T-helper 17 cell (primary cell): ENCODE measurements around the gene ALDH4A1. TPM values are rescaled to one million over a fixed set of nuclear protein-coding genes. Genes with fewer than 3 reads are reported as not detected.
A peak's percentile ranks its signal among the peaks of the same experiment; 100 is the strongest.

Experiments
- ATAC-seq: fragments of 150-1000 bp; cut with Tn5 transposase; 2 replicates; pipeline ENCODE4 v1.10.0; 2021; ENCODE audit warnings: mild to moderate bottlenecking, moderate library complexity
- DNase-seq, 3 donors: peaks; one replicate each; pipeline versions ENCODE4 v3.0.0 to v3.0.0-alpha.2; 2020 to 2021
- H3K9me3 ChIP-seq: one replicate; pipeline ENCODE4 v1.7.0; 2013; ENCODE audit warnings: low read length, mild to moderate bottlenecking; ENCODE audit not compliant: control insufficient read depth, poor library complexity, severe bottlenecking
- H3K27ac Mint-ChIP-seq: one replicate; pipeline ENCODE4 v1.8.0; 2022; ENCODE audit warnings: mild to moderate bottlenecking, moderate library complexity, mixed read lengths
- H3K27me3 Mint-ChIP-seq: one replicate; pipeline ENCODE4 v1.8.0; 2022; ENCODE audit warnings: mixed read lengths
- H3K36me3 Mint-ChIP-seq: one replicate; pipeline ENCODE4 v1.8.0; 2022; ENCODE audit warnings: low read depth, mixed read lengths
- H3K4me1 Mint-ChIP-seq: one replicate; pipeline ENCODE4 v1.8.0; 2022; ENCODE audit warnings: mild to moderate bottlenecking, mixed read lengths
- H3K4me3 Mint-ChIP-seq: one replicate; pipeline ENCODE4 v1.8.0; 2022; ENCODE audit warnings: mild to moderate bottlenecking, moderate library complexity, mixed read lengths
- total RNA-seq, 4 donors: library from RNA in 2 of 4; stranded (reverse) in 2 of 4; gene quantifications; one replicate each; pipeline ENCODE4 v1.2.3 and lab custom pipeline; 2022 to 2026

The ALDH4A1 gene
- total RNA-seq, 2 donors from 2014 or later = 1.1 to 1.2 TPM

- no peaks in the 10 kb centered on the region for H3K9me3 ChIP-seq
- no peak for ATAC-seq
- Mint-ChIP-seq H3K4me1 (peaks cover 22% of the 10 kb centered on the region), H3K27me3 (no peaks in the 10 kb centered on the region), H3K27ac (peak overlapping the region; percentile 79), H3K4me3 (peak overlapping the region; percentile 58), H3K36me3 (peaks cover 6% of the 10 kb centered on the region)
- DNase-seq = no peak
Observed at GRCh38 chr1:18908911-18909771, 6.8 kb upstream of the ALDH4A1 start.

- Mint-ChIP-seq H3K27ac (peak overlapping the region; percentile 79), H3K27me3 (no peaks in the 10 kb centered on the region), H3K36me3 (peaks cover 6% of the 10 kb centered on the region), H3K4me3 (peak overlapping the region; percentile 58), H3K4me1 (peaks cover 25% of the 10 kb centered on the region)
- ATAC-seq (no peak), DNase-seq (no peak)
- H3K9me3 ChIP-seq = no peaks in the 10 kb centered on the region
Observed at GRCh38 chr1:18907917-18908845, 5.8 kb upstream of the ALDH4A1 start.

DNA sequence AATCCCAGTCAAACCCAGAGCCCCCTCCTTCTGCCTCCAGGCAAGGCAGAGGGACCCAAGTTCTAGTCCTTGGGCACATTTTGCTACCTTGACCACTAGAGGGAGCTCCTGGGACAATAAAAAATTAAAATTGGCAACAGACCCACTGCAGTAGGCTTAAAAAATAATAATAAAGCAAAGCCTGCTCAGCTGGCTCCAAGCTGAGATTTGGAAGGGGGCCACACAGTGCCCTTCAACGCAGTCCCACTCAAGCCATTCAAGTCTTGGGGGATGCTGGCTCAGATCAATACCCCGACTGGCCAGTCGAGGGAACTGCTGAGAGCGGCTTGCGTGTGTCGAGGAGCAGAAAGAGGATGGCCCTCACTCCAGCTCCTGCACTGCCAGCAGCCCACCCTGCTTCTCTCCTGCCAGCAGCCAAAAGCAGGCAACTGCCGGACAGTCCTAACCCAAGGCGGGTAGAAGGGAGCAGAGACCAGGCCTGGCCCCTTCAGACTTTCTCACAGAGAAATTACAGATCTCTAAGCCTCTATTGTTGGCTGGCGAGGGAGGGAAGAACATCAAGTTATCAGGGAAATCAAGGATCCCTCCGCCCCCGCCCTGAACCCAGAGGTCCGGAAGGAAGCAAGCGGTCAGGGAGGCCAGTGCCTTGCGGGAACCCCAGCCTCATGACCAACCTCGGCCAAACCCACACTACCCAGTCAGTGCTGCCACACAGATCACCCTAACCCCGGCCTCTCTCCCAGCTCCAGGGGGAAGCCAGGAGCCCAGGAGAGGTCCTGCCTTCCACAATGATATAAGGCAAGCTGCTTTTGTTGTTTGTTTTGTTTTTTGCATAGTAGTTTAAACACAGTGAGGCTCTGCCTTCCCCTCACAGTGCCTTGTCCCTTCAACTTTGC is 4.9 kb upstream of the ALDH4A1 start:
- no peaks in the 10 kb centered on the region for H3K27me3 Mint-ChIP-seq
- ATAC-seq (no peak), DNase-seq (peak in 2 of 3 donors; percentile 27 to 58)
- H3K27ac Mint-ChIP-seq = peak overlapping the region; percentile 79
- H3K9me3 ChIP-seq = no peaks in the 10 kb centered on the region
- no peak overlapping the region for H3K4me3 Mint-ChIP-seq
- H3K36me3 Mint-ChIP-seq = peaks cover 6% of the 10 kb centered on the region
- H3K4me1 Mint-ChIP-seq = peaks cover 24% of the 10 kb centered on the region

DNA sequence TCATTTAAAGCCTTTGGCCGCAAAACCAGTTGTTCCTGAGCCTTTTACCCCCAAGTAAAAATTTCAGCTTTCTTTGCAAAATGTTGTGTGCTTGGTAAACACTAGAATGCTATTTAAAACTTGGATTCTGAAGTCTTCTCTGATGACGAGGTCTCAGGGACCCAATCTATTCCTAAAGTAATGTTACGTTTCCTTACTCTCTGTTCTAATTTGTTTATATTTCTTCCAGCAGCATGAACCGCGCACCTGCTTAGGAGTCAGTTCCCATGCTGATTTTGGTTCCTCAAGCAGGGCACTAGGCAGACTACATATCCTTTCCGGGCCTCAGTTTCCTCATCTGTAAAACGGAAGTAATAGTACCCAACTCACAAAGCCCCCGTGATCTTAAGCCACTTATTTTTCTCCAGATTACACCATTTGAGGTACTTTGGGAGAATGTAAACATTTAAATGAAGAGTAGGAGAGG is 969 bp upstream of the ALDH4A1 start:
- DNase-seq = no peak

DNA sequence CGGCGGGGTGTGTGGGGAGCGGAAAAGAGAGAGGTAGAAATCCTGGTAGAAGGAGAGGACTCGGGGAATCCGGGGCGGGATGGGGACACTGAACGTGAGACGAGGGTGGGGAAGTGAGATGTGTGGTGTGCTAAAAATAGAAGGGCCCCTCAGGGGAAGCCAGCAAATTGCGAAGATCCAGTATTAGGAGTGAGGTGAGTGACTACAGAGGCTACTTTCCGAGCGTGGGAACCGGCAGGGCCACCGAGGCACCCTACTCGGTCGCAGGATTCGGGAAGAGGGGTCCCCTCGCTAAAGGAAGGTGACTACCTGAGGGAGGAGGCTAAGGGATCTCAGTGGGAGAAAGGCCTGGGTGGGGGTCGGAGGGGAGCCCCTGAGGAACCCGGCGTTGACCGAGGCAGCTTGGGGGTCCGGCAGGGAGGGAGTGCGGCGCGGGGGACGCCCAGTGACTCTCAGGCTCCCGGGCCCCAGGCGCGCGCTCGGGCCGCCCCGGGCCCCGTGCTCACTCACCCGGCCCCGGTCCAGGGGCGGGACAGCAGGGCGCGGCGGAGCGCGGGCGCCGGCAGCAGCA is 318 bp downstream of the ALDH4A1 start:
- H3K4me1 Mint-ChIP-seq = peaks cover 19% of the 10 kb centered on the region
- no peaks in the 10 kb centered on the region for H3K27me3 Mint-ChIP-seq
- peak overlapping the region; percentile 95 for H3K4me3 Mint-ChIP-seq
- ATAC-seq (no peak), DNase-seq (no peak)
- no peaks in the 10 kb centered on the region for H3K9me3 ChIP-seq
- H3K27ac Mint-ChIP-seq = peak overlapping the region; percentile 89
- no peaks in the 10 kb centered on the region for H3K36me3 Mint-ChIP-seq

More for the DNA sequence above, 969 bp upstream of the ALDH4A1 start:
- no peak for ATAC-seq
- peak overlapping the region; percentile 89 for H3K27ac Mint-ChIP-seq
- peaks cover 22% of the 10 kb centered on the region for H3K4me1 Mint-ChIP-seq
- no peaks in the 10 kb centered on the region for H3K27me3 Mint-ChIP-seq
- H3K36me3 Mint-ChIP-seq = no peaks in the 10 kb centered on the region
- H3K9me3 ChIP-seq = no peaks in the 10 kb centered on the region
- peak overlapping the region; percentile 95 for H3K4me3 Mint-ChIP-seq

DNA sequence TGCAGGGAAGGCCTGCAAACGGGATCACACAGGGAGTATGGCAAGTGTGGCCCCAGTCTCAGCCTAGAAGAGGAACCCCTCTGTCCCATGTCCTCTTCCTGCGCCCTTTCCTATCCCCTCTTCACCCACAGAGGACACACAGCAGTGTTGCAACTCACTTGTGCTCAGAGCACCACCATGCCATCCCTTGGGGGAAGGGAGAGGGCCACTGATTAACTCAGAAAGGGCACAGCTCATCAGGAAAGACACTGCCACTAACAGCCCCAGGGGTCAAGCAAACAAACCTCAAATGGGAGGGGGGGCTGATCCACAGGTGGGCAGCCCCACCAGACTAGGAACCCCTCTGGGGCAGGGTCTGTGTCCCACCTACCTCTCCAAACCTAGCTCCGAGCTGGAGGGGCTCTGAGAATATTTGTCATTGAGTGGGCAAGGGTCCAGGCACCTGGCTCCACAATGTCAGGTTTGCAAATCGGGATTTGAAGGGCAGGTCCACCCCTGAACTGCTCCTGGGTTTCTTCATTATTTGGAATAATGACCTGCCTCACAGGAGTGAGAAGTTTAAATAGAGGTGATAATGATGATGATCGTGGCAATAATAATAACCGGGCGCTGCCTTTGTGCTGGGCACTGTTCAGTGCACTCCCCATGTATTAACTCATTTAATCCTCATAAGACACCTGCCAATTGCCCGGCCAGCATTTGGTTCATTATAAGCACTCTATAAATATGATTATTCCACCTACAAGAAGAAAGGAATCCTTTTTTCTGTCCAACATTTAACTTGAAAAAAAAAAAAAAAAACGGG is 1.0 kb downstream of the ALDH4A1 start:
- H3K4me3 Mint-ChIP-seq = peak overlapping the region; percentile 95
- H3K36me3 Mint-ChIP-seq = no peaks in the 10 kb centered on the region
- H3K27ac Mint-ChIP-seq = peak overlapping the region; percentile 89
- H3K9me3 ChIP-seq = no peaks in the 10 kb centered on the region
- H3K27me3 Mint-ChIP-seq = no peaks in the 10 kb centered on the region
- DNase-seq (no peak), ATAC-seq (no peak)
- H3K4me1 Mint-ChIP-seq = peaks cover 19% of the 10 kb centered on the region

- Mint-ChIP-seq H3K4me1 (peaks cover 19% of the 10 kb centered on the region), H3K27me3 (no peaks in the 10 kb centered on the region), H3K27ac (no peak overlapping the region), H3K36me3 (no peaks in the 10 kb centered on the region), H3K4me3 (no peak overlapping the region)
- DNase-seq (no peak), ATAC-seq (no peak)
- H3K9me3 ChIP-seq = no peaks in the 10 kb centered on the region
Observed at GRCh38 chr1:18900303-18900841, 2.0 kb downstream of the ALDH4A1 start.

DNA sequence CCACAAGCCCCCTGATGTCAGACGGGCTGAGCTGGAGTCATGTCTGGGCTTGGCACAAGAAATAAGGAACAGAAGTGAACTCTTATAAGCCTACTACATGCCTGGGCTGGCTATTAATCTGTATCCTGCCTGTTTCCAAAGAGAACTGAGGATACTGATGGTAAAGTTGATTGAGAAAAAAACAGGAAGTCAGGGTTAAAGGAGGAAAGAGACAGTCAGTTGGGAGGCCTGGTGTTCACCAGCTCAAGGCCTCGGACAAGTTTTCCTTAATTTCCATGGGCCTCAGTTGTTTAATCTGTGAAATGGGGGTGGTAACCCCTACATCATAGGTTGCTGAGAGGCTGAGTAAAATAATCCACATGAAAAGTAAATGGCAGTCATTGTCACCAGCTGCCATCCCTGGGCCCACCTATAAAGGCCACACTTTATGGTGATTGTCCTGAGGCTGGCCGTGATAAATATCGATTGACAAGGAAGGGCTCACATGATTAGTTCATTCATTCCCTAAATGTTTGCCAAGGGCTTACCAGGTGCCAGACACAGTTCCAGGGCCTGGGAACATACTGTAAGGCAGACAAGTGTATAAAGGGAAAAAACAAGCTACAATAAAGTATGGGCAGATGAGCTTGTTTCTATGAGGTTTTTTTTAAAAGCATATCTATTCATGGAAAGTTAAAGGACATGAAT is 2.8 kb downstream of the ALDH4A1 start:
- no peaks in the 10 kb centered on the region for H3K36me3 Mint-ChIP-seq
- H3K4me1 Mint-ChIP-seq = peaks cover 19% of the 10 kb centered on the region
- no peak overlapping the region for H3K4me3 Mint-ChIP-seq
- DNase-seq (no peak), ATAC-seq (no peak)
- no peaks in the 10 kb centered on the region for H3K27me3 Mint-ChIP-seq
- H3K9me3 ChIP-seq = no peaks in the 10 kb centered on the region
- no peak overlapping the region for H3K27ac Mint-ChIP-seq

- DNase-seq (no peak), ATAC-seq (no peak)
- Mint-ChIP-seq H3K4me1 (peaks cover 15% of the 10 kb centered on the region), H3K27ac (no peak overlapping the region), H3K4me3 (no peak overlapping the region), H3K36me3 (no peaks in the 10 kb centered on the region), H3K27me3 (no peaks in the 10 kb centered on the region)
- H3K9me3 ChIP-seq = no peaks in the 10 kb centered on the region
Observed at GRCh38 chr1:18898567-18898966, 3.8 kb downstream of the ALDH4A1 start.

DNA sequence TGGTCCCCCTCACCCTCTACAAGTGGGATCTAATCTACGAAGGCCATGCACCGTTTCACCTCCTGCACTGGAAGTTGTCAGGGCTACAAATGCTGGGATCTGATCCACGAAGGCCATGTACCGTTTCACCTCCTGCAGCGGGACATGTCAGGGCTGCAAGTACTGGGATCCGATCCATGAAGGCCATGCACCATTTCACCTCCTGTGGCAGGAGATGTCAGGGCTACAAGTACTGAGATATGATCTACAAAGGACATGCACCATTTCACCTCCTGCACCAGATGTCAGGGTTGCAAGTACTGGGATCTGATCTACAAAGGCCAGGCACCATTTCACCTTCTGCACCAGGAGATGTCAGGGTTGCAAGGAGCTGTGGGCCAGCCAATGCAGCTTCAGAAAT is 7.0 kb downstream of the ALDH4A1 start:
- Mint-ChIP-seq H3K27ac (no peak overlapping the region), H3K4me3 (no peak overlapping the region), H3K4me1 (peaks cover 2% of the 10 kb centered on the region), H3K27me3 (no peaks in the 10 kb centered on the region), H3K36me3 (no peaks in the 10 kb centered on the region)
- DNase-seq (no peak), ATAC-seq (no peak)
- no peaks in the 10 kb centered on the region for H3K9me3 ChIP-seq

GRCh38 chr1:18893120-18893519 is 9.2 kb downstream of the ALDH4A1 start:
- Mint-ChIP-seq H3K4me1 (no peaks in the 10 kb centered on the region), H3K4me3 (no peak overlapping the region), H3K27ac (no peak overlapping the region), H3K27me3 (no peaks in the 10 kb centered on the region), H3K36me3 (no peaks in the 10 kb centered on the region)
- ATAC-seq = no peak
- DNase-seq = no peak
- no peaks in the 10 kb centered on the region for H3K9me3 ChIP-seq
